ENCODE measurements around the gene GRID1.

The GRID1 gene

GRCh38 chr10:86346799-86347665, 19.6 kb downstream of the GRID1 start:
- TF ChIP-seq GATA3 (IDR thresholded peaks at IDR 0.05; ENCODE audit: low read depth, low read length) (no peak), GATA2 (IDR thresholded peaks at IDR 0.05; ENCODE audit: low read depth, low read length) (no peak)

- TF ChIP-seq GATA3 (IDR thresholded peaks at IDR 0.05; ENCODE audit: low read depth, low read length) (no peak; the same call in 1 of the 2 replicates), GATA2 (IDR thresholded peaks at IDR 0.05; ENCODE audit: low read depth, low read length) (peak; percentile 97)
Observed at GRCh38 chr10:86345859-86346798, 20.5 kb downstream of the GRID1 start.

- TF ChIP-seq GATA2 (IDR thresholded peaks at IDR 0.05; ENCODE audit: low read depth, low read length) = no peak
- TF ChIP-seq GATA3 (IDR thresholded peaks at IDR 0.05; ENCODE audit: low read depth, low read length) = no peak
Observed at GRCh38 chr10:86345296-86345858, 21.2 kb downstream of the GRID1 start.

GRCh38 chr10:86344714-86345161, 21.9 kb downstream of the GRID1 start:
- TF ChIP-seq GATA3 (IDR thresholded peaks at IDR 0.05; ENCODE audit: low read depth, low read length) = no peak
- TF ChIP-seq GATA2 (IDR thresholded peaks at IDR 0.05; ENCODE audit: low read depth, low read length) = no peak

GRCh38 chr10:86344281-86344680, 22.3 kb downstream of the GRID1 start:
- TF ChIP-seq GATA3 (IDR thresholded peaks at IDR 0.05; ENCODE audit: low read depth, low read length) = no peak
- no peak for TF ChIP-seq GATA2 (IDR thresholded peaks at IDR 0.05; ENCODE audit: low read depth, low read length)

GRCh38 chr10:86343761-86344160, 22.8 kb downstream of the GRID1 start:
- TF ChIP-seq GATA3 (IDR thresholded peaks at IDR 0.05; ENCODE audit: low read depth, low read length) (no peak), GATA2 (IDR thresholded peaks at IDR 0.05; ENCODE audit: low read depth, low read length) (no peak)

- TF ChIP-seq GATA2 (IDR thresholded peaks at IDR 0.05; ENCODE audit: low read depth, low read length) (no peak), GATA3 (IDR thresholded peaks at IDR 0.05; ENCODE audit: low read depth, low read length) (no peak)
Observed at GRCh38 chr10:86342111-86342863, 24.3 kb downstream of the GRID1 start.

GRCh38 chr10:86341361-86341811, 25.2 kb downstream of the GRID1 start:
- TF ChIP-seq GATA3 (IDR thresholded peaks at IDR 0.05; ENCODE audit: low read depth, low read length) (no peak), GATA2 (IDR thresholded peaks at IDR 0.05; ENCODE audit: low read depth, low read length) (no peak)

- TF ChIP-seq GATA3 (IDR thresholded peaks at IDR 0.05; ENCODE audit: low read depth, low read length) (no peak), GATA2 (IDR thresholded peaks at IDR 0.05; ENCODE audit: low read depth, low read length) (no peak)
Observed at GRCh38 chr10:86340991-86341260, 25.7 kb downstream of the GRID1 start.

- TF ChIP-seq GATA3 (IDR thresholded peaks at IDR 0.05; ENCODE audit: low read depth, low read length) = no peak
Observed at GRCh38 chr10:86340176-86340990, 26.2 kb downstream of the GRID1 start.

- TF ChIP-seq GATA2 (IDR thresholded peaks at IDR 0.05; ENCODE audit: low read depth, low read length) = no peak
- TF ChIP-seq GATA3 (IDR thresholded peaks at IDR 0.05; ENCODE audit: low read depth, low read length) = no peak
Observed at GRCh38 chr10:86339226-86339865, 27.2 kb downstream of the GRID1 start.

- TF ChIP-seq GATA3 (IDR thresholded peaks at IDR 0.05; ENCODE audit: low read depth, low read length) (no peak), GATA2 (IDR thresholded peaks at IDR 0.05; ENCODE audit: low read depth, low read length) (no peak)
Observed at GRCh38 chr10:86337121-86337601, 29.4 kb downstream of the GRID1 start.

All from SH-SY5Y (cell line).